Stimulated activated CD4-positive, alpha-beta T cell treated with anti-CD3 and anti-CD28 coated beads, Interleukin-1b, Interleukin-23, amount 100 ng/mL, for 1 hour (primary cell): Measurements from ENCODE around the gene ZNF17.
"Not testable (repeated sequence)": the region's sequence is repeated elsewhere in the genome, so short reads cannot be mapped to it uniquely, and the experiment has no call there.

Experiments
- DNase-seq, 2 donors: peaks; one replicate each; pipeline ENCODE4 v3.0.0-alpha.2; 2020; ENCODE audit warnings: low read depth in 2 of 2

ZNF17 gene

DNA sequence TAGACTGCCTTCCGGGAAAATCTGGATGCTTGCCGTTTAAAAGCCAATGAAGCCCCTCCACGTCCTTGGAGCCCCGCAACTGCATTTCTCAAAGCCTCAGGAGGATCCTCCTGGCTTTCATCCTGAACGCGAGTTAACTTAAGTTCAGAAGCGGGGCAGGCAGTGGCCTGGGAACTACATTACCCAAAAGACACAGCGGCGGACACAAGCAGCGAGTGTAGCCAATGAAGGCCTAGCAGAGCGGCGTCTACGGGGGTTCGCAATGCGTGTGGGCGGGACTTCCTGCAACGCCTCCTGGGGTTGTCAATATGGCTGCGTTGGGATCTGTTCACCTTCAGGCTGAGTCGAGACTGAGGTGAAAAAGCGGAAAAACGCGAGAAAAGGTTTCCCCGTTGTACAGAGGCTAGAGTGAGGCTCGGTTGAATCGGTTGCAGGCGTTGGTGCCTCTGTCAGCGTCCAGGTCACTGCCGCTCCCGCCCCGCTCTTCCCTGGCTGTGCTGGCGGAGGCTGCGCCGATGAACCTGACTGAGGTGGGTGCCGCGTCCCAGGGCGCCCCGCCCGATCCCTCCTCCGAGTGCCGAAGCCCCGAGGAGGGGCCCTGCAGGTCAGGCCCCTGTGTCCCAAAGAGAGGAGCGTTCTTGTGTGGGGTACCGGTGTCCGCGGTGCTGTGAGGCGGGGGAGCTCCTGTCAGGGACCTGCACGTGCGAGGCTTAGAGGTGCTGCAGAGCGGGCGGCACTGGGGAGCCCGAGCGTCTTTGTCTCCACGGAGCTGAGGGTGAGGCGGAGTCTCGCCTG is at the start of gene ZNF17:
Gene ZNF17, plus strand, starts transcription at position 285 of the 795 bp plus-strand sequence. CDS start 2,455 bp downstream, outside the sequence.
- DNase-seq: peak; percentile 75 to 78

DNA sequence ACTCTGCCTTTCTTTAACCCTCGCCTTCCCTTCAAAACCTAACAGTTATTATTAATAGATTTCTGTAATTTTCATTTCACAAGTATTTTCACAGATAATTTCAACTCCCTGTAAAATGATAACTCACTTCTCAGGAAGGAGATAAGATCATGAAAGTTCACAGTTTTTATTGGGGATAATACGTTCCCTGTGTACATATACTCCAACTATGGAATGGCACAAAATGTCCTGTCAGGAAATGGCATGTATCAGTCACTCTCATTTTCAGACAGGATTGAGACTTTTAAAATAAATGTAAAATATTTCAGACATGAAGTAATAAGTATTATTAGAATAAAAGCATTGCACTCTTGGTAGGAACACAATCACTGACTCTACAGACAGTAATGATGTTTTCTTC is 48.5 kb upstream of the ZNF17 start:
- DNase-seq: no peak

DNA sequence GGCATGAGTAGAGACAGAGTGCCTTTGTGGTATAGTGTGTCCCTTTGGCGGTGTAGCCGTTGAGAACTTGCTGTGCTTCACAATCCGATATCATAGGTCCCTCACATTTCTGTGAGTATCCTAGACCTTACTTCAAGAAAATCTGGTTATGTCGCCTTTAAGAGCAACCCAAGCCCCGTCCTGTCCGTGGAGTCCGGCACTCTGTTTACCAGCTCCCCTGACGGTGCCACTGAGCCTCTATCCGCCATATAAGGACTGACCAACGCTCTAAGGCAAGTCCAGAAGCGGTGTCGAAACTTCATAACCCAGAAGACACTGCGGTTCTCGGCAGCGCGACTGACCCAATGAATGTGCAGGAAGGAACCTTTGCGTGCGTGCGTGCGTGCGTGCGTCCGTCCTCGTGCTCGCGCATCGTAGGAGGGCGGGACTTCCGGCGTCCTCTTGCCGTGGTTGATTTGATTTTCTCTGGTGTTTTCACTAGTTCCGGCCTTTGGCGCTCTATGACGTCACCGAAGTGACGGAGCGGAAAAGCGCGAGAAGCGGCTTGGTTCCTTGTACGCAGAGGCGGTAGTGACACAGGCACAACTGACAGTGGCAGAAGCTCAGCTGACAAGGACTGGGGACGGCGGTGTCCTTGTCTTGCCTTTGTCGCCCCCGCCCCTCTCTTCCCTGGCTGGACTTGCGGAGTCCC is 47.8 kb upstream of the ZNF17 start, which contains the start of the genes TRAPPC2B and ZNF547:
Gene TRAPPC2B, plus strand, starts transcription at position 555 of the 691 bp plus-strand sequence. CDS start 1,283 bp downstream, outside the sequence.
Gene ZNF547, plus strand, starts transcription at position 555 of the 691 bp plus-strand sequence. CDS start 5,005 bp downstream, outside the sequence.
- peak; percentile 92 for DNase-seq

DNA sequence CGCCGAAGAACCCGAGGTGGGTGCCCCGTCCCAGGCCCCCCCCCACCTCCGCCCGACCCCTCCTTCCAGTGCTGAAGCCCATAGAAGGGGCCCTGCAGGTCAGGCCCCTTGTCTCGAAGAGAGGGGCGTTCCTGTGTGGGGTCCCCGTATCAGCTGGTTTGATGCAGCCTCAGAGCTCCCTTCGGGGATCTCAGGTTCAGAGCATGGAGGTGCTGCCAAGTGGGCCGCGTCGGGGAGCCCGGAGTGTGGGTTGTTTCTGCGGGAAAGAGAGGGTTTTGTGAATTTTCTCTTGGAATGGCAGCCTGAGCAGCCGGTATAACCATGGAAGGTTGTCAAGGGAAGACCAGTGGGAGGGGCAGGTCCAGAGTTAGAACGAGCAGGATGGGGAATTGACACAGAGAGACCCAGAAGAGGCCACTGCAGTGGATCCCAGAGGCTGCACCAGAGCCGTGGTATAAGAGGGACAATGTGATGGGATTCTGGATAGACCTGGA is 47.2 kb upstream of the ZNF17 start:
- DNase-seq: no peak

DNA sequence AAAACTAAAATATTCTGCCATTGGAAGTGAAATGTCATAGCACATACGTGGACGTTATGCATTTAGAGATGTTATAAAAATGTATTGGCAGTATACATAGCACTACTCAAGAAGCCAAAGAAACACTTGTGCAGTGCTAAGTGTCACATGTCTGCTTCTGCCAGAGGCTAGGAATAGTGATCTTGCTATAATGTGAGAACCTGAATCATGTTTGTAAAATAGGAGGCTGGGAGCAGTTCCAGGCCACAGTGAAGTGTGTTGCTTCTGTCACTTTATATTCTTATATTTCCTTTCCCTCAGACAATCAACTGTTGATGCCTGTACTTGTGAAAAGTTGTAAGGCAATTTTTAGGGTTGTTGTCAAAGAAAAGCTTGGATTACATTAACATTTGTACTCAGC is 44.2 kb upstream of the ZNF17 start:
- DNase-seq: no peak

DNA sequence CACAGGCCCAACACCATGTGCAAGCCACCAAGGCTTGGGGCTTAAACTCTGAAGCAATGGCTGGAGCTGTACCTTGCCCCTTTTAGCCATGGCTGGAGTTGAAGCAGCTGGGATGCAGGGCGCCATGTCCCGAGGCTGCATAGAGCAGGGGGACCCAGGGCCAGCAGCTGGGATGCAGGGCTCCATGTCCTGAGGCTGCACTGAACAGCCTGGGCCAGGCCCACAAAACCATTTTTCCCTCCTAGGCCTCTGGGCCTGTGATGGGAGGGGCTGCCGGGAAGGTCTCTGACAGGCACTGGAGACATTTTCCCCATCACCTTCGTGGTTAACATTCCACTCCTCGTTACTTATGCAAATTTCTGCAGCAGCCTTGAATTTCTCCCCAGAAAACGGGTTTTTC is 36.8 kb upstream of the ZNF17 start:
- no peak for DNase-seq

DNA sequence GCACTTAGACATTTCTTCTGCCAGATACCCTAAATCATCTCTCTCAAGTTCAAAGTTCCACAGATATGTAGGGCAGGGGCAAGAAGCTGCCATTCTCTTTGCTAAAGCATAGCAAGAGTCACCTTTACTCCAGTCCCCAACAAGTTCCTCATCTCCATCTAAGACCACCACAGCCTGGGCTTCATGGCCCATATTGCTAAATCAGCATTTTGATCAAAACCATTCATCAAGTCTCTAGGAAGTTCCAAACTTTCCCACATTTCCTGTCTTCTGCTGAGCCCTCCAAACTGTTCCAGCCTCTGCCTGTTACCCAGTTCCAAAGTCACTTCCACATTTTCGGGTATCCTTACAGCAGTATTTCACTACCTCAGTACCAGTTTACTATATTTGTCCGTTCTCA is 36.3 kb upstream of the ZNF17 start:
- DNase-seq: not testable (repeated sequence)

DNA sequence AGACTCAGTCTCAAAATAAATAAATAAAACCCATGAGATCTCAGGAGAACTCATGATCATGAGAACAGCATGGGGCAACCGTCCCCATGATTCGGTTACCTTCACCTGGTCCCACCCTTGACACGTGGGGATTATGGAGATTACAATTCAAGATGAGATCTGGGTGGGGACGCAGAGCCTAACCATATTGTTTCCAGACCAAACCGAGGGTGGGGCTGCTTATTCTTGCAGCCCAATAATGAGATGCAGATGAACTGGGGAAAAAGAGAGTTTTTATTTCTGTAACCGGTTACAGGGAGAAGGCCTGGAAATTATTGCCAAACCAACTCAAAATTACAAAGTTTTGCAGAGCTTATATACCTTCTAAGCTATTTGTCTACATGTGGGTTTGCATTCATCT is 34.8 kb upstream of the ZNF17 start:
- no peak for DNase-seq

DNA sequence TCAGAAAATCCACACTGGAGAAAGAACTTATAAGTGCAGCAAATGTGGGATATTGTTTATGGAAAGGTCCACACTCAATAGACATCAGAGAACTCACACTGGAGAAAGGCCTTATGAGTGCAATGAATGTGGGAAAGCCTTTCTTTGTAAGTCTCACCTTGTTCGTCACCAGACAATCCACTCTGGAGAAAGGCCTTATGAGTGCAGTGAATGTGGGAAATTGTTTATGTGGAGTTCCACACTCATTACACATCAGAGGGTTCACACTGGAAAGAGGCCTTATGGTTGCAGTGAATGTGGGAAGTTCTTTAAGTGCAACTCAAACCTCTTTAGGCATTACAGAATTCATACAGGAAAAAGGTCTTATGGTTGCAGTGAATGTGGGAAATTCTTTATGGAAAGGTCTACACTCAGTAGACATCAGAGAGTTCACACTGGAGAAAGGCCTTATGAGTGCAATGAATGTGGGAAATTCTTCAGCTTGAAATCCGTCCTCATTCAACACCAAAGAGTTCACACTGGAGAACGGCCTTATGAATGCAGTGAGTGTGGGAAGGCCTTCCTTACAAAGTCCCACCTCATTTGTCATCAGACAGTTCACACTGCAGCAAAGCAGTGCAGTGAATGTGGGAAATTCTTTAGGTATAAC is 33.3 kb upstream of the ZNF17 start:
- DNase-seq: no peak

DNA sequence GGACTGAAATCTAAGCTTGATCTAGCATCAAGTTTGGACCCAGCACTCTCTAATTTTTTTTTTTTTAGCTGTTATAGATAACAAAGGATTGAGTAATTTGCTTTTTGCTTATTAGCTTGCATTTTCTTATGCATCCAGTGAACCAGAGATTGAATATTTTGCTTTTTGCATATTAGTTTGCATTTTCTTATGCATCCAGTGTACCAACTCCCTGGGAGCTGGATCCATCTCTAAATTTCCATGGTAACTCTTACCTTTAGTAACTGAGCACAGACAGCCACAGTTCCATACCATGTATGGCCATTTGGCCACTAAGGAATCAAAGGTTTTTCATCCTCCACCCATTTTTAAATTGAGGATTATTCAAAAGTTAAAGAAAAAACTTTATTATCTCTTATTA is 30.0 kb upstream of the ZNF17 start:
- no peak for DNase-seq

DNA sequence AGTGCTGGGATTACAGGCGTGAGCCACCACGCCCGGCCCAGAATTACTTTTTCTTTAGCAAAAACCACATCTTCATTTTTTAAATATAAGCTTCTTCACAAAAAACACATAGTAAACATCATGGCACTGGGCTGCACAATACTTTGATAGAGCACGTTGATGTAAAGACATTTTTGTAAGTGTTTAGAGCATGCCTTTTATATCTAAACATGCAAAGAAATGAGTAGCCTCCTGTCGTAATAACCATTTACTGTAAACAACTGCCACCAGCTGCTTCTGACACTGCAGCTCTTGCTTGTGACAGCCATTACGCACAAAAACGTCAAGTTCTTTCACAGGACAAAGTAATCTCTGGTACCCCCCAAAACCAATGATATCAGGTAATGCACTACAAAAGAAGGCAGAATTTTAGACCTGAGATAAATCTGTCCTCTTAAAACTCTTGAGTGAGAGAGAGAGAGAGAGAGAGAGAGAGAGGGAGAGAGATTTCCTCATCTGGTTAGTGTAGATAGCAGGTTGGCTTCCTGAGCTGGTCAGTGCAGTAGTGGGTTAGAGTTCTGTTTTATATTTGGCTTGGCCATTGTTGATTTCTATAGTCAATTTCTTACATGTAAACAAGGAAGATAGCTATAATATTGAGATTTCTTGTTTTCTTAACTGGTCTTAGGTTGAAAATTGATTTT is 28.0 kb upstream of the ZNF17 start:
- DNase-seq: no peak

DNA sequence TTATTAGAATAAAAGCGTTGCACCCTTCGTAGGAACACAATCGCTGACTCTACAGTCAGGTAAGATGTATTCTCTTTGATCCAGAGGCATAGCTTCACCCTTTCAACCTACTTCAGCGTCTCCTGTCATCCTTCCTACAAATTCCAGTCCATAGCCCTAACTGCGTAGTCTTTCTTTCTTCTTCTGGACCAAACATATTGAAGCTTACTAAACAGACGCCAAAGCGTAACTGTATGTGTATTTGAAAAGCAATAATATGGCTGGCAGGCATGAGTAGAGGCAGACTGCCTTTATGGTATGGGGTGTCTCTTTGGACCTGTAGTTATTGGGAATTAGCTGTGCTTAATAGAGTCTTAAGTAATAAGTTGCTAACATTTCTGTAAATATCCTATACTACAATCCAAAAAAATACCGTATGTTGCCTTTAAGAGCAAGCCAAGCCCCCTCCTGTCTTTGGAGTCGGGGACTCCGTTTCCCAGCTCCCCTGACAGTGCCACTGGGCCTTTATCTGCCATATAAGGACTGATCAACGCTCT is 21.7 kb upstream of the ZNF17 start:
- no peak for DNase-seq

DNA sequence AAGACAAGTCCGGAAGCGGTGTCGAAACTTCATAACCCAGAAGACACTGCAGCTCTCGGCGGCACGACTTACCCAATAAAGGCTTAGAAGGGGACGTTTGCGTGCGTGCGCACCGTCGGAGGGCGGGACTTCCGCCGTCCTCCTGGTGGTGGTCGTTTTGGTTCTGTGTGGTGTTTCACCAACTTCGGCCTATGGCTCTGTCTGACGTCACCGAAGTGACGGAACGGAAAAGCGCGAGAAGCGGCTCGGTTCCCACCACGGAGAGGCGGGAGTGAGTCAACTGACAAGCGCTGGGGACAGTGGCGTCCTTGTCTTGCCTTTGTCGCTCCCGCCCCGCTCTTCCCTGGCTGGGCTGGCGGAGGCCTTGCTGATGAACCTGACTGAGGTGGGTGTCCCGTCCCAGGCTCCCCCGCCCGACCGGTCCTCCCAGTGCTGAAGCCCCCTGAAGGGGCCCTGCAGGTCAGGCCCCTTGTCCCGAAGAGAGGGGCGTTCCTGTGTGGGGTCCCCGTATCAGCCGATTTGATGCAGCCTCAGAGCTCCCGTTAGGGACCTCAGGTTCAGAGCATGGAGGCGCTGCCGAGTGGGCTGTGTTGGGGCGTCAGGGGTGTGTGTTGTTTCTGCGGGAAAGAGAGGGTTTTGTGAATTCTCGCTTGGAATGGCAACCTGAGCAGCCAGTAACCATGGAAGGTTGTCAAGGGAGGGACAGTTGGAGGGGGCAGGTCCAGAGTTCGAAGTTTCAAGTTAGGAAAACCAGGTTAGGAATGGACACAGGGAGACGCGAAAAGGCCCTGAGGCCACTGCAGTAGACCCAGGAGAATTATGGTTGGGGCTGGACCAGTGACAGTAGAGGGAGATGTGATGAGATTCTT is 21.0 kb upstream of the ZNF17 start, which contains the start of gene ZNF548:
Gene ZNF548, plus strand, starts transcription at position 125 of the 869 bp plus-strand sequence. Its CDS starts 246 bp downstream, at position 371.
- peak; percentile 93 to 94 for DNase-seq

DNA sequence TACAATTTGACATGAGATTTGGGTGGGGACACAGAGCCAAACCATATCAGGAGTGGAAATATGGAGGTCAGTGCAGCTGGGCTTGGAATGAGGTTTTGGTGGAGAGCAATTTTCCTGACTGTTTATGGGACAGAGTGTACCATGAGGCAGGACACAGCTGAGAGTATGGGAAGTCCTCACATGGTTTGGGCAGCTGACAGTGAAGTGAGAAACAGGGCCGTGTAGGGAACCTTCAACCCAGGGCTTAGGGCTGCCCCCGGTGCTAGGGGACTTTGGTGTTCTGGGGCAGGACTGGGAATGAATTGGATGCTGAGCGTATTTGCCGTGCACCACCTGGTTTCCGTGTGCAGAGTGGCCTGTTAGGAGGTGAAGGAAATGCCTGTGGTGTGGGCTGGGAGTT is 15.3 kb upstream of the ZNF17 start:
- DNase-seq: no peak

DNA sequence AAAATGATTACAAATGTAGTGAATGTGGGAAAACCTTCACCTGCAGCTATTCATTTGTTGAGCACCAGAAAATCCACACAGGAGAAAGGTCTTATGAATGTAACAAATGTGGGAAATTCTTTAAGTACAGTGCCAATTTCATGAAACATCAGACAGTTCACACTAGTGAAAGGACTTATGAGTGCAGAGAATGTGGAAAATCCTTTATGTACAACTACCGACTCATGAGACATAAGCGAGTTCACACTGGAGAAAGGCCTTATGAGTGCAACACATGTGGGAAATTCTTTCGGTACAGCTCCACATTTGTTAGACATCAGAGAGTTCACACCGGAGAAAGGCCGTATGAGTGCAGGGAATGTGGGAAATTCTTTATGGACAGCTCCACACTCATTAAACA is 12.1 kb upstream of the ZNF17 start:
- no peak for DNase-seq

DNA sequence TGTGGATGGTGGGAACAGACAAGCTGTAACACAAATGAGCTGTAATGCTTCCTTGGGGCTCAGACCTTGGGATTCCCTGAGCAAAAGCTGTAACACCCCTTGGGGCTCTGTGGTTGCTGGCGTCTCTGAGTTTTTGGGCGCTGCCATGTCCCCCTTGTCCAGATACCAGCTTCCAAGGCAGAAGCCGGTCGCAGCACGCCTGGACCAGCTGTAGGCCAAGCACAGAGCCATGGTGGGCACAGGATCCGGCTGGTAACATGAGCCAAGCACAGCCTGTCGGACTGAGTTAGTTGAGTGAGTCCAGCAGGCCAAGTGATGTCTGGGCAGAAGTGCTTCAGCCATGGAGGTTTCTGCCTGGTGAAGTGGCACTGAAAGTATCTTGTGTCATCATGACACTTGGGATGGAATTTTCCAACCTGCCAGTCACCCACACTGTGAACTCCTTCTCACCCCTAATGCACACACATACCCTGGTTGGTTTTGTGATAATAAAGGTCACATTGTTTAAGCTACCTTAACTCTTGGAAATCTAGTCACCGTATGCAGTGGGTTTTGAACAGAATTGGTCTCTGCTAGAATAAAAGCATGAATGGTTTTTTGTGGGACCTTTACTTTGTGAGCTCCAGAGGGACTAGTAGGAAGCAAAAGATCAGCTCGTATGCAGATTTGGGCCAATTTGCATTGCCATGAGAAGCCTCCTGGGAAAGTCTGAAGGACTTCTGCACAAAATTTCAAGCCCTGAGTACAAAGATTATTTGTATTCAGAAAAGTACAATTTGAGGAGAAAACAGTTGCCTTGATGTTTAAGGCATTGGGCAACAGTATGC is 7.0 kb upstream of the ZNF17 start:
- DNase-seq: no peak

DNA sequence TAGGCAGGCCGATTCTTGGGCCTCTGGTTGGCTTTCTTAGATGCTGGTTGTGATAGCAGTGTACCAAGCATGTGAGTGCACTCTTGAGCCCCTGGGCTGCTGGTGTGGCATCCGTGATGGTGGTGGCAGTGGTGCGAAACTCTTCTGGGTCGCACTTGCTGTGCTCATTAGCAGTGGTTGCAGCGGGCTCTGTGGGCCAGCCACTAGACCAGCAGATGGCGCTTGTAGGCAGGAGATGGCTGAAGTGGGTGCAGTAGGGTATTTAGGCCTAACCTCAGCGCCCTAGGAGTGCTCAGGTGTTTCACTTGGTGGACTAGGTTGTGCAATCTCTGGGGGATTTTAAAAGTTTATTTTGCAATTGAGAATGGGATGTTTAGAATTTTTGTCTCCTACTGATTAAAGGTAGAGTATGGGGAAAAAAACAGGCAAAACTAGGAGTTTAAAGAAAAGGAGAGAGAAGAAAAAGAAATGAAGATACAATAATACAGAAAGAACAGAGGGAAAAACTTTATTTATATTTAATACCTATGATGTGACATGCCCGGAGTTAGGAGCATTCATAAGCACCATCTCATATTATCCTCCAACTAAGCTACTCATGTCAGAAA is 4.3 kb upstream of the ZNF17 start:
- peak; percentile 31 to 44 for DNase-seq

DNA sequence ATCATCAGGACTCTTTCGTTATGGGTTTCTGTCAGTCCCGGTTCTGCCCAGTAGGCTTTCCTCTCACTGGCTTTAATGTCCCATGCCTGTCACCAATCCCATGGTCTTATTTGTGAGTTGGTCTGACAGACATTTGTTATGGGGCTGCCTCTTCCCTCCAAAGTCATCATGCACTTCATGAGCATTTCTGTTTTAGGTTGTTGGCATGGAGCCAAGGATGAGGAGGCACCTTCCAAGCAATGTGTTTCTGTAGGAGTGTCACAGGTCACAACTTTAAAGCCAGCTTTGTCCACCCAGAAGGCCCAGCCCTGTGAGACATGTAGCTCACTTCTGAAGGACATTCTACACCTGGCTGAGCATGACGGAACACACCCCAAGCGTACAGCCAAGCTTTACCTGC is 8.5 kb downstream of the ZNF17 start:
- DNase-seq: no peak

DNA sequence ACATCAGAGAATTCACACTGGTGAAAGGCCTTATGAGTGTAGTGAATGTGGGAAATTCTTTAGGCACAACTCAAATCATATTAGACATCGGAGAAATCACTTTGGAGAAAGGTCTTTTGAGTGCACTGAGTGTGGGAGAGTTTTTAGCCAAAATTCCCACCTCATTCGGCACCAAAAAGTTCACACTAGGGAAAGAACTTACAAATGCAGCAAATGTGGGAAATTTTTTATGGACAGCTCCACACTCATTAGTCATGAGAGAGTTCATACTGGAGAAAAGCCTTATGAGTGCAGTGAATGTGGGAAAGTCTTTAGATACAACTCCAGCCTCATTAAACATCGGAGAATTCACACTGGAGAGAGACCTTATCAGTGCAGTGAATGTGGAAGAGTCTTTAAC is 10.1 kb downstream of the ZNF17 start:
- no peak for DNase-seq
